GM18517 (cell line): ENCODE data around the gene PRELID3B.

Experiments used
- ATAC-seq: cut with Tn5 transposase; IDR thresholded peaks from one replicate; pipeline ENCODE4 v1.9.1; 2021; ENCODE audit warnings: mild to moderate bottlenecking, moderate library complexity; ENCODE audit not compliant: unreplicated experiment

PRELID3B gene

DNA sequence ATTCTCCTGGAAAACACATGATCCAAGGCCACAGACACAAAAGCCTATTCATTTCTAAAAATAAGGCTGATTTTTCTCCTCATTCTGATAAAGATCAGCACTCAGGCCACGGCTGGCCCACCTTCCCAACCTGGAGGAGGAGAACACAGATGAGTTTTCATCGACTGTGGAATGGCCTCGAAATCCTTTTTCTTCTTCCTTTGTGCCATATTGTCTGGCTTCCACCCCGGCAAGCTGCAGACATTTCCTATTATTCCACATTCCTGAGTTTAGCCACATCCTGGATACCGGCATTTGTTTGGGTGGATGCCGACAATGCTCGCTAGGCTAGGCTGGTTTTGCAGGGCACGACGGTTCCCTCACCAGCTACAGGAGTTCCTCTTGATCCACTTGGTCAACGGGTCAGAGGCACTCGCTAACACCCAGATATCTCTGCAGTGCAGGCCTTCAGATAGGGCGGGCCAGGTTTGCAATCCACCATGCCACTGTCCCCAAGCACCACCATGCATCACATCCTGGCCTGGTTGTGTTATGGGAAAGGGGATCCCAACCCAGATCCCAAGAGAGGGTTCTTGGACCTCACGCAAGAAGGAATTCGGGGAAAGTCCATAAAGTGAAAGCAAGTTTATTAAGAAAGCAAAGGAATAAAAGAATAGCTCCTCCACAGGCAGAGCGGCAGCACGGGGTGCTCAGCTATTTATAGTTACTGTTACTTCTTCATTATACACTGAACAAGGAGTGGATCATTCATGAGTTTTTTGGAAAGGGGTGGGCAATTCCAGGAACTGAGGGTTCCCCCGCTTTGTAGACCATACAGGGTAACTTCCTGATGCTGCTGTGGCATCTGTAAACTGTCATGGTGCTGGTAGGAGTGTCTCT, 31.4 kb downstream of the PRELID3B start:
- no peak for ATAC-seq

DNA sequence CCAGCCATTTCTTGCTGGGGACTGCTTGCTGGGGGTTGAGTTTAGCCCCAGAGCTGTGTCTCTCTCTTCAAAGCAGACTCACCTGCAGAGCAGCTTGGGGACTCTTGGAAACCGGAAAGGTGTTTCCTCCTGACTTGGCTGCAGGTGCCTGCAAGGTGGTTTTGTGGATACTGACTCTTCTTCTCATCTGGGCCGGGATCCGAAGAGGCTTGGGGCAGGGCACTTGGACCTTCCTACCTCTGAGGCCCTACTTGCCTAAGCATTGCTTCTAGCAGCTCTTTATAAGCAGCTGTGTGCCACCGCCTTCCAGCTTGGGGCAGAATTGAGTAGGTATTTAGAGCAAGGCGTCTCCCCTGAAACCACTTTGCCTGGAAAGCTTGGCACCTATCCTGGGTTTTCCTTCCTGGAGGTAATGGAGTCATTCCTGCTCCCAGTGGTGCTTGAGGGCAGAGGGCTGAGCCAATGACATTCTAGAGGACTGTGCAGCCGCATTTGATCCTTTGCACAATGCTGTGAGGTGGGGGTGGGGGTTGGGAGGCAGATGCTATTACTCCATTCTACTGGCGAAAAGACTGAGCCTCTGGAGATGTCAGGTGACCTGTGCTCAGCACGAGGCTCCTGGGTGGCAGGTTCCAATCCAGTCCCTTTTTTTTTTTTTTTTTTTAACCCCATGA, 32.1 kb downstream of the PRELID3B start:
- no peak for ATAC-seq

DNA sequence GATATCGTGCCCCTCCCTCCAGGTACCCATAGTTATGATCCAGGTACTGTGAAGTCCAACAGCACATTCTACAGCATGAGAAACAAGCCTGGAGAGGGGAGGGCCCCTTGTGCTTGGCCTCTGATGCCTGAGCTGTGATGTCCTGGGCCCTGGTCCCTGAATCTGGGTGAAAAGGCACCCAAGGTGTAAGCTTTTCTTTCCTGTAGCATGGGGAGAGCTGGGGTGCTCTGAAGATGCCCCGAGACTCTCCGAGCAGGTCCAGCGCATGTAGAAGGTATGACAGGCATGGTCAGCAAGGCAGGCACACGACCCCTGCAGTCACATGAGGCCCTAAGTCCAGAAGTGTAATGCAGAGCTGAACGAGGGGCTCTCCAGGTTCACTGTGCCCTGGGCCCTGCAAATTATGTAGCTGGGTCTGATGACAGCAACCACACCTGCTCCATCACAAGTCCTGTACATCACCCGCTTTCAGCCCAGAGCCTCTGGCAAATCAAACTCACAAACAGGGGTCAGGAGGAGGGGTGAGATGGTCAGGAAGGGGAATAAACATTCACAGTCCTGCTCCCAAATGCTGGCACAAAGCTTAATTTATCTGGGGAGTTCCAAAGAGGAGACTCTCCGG, 33.8 kb downstream of the PRELID3B start:
- no peak for ATAC-seq

DNA sequence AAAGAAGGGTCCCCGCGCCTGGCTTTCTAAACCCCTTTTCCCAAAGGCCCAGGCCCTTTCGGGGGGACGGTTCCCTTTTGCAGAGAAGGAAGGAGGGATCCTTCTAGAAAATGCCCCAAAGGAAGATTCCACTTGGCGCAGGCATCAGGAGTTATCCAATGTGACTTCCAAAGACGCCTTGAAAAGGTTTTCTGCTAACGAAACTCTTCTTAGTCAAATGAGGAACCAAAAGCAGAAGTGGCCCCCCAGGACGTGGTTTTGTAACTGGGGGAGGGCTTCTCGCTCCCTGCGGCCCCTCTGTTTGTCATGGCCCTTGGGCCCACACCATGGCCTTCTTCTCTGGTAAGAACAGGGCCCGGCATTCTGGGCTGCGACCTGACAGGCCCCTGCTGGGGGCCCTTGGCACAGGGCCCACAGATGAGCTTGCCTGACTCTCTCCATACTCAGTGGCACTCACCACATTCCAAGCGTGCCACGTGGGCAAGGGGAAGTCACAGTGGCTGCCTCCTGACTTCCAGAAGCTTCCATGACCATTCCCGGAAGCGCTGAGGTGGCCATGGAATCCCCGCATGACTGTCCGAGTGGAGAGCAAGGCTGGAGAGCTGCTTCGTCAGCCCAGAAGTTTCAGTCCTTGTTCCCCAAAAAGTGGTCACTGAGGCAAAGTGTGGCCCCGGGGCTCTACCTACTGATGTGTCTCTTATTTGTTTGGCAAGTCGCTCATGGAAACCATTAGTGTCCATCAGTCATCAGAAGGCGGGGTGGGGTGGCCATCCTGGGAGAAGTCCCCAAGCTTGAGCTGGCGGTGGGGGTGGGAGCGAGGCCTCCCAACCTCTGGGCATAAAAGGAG, 34.7 kb downstream of the PRELID3B start:
- ATAC-seq, result no peak

DNA sequence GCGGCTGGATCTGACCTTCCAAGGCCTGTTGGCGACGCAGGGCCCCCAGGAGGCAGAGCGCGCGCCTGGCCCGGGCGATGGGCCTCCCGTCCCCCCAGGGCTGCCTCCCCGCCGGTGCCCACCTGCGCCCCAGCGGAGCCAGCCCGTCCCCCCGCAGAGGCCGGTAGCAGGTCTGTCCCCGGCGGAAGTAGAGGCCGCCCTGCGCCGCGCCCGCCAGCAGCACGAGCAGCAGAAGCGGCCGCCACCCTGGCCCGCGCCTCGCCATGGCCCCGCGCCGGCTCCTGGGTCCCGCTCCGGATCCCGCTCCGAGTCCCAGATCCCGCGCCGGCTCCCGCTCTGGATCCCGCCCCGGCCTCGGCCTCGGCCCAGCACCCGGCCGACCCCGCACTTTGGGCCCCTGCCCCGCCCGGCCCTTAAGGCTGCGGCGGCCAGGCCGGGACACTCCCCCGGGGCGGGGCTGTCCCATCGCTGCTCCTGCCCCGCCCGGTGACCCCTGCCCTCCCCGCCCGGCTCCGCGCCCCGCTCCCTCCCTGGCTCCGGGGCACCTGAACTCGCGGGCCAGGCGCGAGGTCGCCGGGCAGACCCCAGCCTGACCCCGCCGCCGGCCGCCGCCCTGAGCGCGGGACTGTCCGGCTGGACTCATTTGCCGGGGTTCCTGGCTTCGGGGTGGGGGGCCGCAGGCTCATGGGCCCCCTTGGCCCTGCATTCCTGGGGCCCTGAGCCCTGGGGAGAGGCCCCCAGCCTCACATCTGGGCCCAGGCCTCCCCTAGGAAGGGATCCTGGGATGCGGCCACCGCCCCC, 35.5 kb downstream of the PRELID3B start, which contains the start of gene CTSZ:
TSS of gene CTSZ (minus strand) at position 391 of the 801 bp plus-strand sequence. CDS start at position 265, 126 bp downstream.
- ATAC-seq, result no peak

DNA sequence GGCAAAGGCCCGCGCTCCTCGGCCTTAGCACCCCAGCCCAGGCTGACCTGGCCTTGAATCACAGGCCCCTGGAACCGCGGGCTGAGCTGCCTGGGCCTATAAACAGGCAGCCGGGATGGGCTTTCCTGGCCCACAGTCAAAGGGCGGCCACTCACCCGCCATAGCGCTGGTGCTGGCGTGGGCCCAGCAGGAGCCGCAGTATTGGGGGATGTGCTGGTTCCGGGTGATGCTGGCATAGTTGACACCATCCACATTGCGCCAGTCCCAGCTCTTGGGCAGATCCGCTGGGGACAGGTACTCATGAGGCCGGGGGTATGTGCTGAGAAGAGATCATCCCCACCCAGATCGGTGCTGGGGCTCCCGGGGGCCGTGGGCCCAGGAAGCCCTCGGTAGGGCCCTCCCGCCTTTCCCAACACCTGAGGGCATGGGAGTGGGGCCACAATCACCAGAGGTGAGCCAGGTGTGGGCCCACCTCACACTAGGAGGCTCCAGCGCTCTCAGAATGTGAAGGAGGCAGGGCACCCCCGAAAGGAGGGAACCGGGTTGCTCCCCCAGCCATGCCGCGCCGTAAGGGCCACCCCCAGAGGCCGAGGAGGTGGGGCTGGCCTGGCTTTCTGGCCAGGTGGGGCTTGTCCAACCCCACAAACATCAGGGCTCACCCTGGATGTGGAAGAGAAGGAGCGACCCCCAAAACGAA, 36.3 kb downstream of the PRELID3B start:
- ATAC-seq, result no peak

DNA sequence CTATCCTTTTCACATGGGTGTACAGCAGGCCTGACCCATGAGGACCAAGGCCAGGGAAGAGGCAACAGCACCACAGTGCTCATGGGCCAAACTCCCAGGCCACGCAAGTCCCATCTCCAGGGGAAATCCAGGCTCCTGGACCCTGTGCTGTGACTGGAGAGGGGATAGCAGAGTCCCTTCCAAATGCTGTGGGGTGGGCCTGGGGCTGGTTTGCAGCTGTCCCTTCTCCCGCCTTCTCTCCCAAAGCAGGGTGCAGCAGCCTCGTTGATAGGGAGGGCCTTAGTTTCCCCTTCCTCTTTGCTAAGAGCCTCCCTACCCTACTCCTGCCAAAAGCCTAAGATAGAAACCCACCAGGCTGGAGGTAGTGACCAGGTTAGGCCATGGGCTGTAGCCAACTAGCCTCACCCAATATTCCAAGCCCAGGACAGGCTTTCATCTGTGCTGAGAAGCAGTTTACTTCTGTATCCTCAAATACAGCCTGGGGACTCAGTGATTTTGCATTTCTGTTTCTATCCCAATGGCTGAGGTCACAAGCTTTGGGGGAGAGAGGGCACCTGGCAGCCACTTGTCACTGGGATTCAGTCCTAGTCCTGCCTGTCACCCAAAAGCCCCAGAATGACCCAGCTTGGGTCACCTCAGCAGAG, 36.9 kb downstream of the PRELID3B start:
- no peak for ATAC-seq

DNA sequence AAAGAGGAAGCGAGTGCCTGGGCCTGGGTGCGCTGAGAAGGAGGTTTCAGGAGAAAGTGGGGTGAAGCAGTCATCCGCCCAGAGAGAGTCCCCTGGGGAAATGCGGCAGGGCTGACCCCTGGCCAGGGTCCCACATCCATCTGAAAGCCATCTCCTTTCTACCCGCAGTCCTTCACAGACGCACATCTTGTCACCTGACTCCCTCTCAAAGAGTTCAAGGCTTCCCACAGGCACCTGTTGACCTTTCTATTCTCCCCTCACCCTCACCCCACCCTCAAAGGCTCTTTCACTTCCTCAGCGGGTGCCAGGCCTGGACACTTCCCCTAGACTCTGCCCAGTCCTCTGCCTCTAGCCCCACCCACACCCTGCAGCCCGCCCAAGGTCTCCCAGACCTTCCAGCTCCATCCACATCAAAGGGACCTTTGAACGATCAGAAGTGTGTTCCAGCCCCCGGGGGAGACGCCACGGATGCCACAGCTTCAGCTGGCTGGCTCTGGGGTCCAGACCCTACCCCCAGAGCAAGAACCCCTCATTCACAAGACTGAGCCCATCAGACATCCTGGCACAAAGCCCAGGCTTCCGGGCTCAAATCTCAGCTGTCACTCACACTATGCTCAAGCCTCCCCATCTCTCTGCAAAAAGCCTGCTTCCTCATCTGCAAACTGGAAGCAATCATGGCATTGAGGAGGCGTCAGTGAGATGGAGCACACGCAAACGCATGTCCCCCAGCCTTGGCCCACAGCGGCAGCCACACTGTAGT, 37.6 kb downstream of the PRELID3B start:
- ATAC-seq, result peak; percentile 65

DNA sequence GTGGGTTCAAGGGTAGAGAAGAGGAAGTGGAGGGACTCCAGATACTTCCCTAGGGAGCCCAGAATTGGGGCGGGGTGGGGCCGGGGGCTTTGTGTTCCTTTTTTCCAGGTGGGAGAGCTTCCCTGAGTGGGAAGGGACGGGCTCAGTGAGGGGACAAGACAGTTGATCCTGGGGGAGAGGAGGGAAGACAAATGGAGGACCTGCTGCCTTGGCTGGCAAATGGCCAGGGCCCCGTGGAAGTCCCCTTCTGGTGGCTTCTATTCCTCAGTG, 38.2 kb downstream of the PRELID3B start:
- no peak for ATAC-seq

DNA sequence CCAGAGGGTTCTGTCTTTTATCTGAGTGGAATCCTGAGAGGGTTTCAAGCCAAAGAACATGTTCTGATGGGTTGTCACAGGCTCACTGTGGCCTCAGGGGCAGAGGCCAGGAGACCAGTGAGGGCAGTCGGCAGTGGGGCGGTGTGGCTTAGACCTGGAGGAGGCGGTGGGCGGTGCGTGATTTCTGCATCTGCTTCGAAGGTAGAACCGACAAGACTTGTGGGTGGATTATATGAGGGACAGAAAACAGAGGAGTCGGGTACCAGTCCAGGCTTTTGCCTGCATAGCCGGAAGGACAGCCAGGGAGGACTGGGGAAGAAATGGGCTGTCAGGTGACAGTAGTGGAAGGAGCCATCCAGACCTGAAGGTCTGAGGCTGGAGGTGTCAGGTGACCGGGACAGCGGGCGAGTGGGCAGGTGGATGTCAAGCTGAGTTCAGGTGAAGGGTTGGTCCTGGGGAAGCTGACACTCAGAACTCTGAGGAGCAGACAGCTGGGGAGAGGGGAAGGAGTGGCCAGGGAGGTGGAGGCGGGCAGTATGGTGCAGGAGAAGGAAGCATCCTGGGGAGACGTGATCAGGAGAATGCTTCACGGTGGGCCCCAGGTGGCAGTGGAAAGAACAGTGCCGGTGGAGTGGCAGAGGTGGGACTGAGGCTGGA, 38.6 kb downstream of the PRELID3B start:
- no peak for ATAC-seq

DNA sequence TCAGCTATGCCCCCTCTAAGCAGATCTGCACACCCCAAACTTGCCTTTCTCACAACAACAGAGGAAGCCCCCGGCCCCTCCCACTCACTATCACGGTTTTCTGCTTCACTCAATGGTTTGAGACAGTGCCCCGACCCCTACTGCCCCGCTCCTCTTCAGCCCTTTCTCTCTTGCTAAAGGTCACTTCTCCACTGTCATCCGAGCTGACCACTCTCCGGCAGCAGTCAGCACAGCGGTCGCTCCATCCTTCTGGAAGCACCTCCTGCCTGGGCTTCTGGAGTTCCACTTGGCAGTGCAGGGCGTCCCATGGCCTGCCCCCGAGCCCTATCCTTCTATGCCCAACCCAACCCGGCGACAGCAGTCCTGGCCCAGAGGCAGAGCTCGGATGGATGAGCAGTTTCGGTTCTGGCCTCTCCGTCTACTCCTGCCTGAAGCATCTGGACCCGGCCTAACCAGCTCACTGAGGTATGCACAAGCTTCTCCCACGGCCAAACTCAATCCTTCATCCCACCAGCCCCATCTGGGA, 39.6 kb downstream of the PRELID3B start:
- ATAC-seq, result no peak

DNA sequence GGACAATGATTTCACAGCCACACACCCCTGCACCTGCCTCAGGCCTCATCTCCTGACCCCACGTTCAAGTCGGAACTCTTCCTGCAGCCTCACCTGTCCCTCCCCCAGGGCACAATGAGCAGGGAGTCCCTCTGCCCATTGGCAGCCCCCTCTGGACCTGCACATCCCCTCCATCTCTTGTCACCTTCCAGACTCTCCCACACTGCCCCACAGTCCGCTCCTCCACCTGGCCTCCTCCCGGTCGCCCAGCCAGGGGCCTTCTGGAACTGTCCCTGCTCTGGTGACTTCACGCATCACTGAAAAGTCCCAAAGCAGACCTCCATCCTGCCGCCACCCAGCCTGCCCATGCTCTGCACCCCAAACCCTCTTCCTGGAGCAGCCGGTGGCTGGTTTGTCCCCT, 40.2 kb downstream of the PRELID3B start:
- no peak for ATAC-seq

DNA sequence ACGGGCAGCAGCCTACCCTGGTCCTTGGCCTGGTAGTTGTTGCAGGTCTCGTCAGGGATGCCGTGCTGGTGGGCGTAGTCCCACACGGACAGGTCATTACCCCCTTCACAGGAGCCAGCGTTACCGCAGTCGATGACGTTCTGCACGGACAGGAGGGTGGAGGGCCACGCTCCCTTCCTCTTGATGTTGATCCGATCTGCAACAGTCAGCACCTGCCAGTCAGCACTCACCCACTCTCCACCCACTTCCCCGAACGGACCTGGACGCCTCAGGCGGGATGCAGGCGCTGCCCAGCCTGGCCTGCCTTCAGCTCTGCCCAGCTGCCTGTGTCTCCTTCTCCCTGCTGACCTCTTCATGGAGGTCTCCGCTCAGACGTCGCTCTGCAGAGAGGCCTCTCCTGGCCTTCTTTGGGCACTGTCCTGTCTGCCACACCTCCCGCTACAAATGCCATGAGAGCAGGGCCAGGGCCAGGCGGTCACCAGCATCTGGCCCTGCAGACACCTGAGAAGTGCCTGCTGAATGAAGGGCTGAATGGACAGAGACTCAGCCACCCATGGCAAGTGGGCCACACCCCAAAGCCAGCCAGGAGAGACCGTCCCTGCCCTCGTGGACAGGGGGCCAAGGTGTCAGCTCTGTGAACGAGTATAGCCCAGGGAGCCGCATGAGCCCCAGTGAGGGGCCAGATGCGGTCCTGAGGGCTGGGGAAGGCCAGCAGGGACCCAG, 41.0 kb downstream of the PRELID3B start:
- no peak for ATAC-seq

DNA sequence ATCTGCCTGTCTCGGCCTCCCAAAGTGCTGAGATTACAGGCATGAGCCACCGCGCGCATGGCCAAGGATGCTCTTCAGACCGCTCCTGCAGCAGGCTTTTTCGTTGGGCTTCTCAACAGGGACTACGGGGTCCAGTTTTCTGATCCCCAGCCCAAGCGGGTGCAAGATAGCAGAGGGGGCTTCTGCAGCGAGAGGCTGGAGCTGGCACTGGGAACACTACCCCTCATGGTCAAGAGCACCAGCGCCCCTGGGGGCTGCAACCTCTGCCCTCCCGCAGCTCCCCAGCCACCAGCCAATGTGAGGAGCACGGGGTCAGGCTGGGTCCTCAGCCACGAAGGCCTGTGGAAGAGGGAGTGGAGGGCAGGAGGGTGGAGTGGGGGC, 41.5 kb downstream of the PRELID3B start:
- ATAC-seq, result no peak

DNA sequence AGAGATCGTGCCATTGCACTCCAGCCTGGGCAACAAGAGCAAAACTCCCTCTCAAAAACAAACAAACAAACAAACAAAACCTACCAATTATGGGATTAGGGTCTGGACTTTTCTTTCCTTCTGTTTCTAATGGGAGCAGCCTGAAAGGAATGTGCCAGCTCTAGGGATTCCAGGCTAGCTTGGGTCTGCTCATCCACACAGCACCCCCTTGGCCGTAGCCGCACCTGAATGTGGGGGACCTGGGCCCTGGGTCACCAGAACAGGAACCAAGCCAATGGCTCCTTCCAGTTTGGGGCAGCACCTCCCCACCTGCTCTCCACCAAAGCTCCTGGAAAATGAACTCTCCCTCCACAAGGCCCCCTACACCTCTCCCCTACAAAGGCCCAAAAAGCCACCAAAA, 42.3 kb downstream of the PRELID3B start:
- no peak for ATAC-seq

DNA sequence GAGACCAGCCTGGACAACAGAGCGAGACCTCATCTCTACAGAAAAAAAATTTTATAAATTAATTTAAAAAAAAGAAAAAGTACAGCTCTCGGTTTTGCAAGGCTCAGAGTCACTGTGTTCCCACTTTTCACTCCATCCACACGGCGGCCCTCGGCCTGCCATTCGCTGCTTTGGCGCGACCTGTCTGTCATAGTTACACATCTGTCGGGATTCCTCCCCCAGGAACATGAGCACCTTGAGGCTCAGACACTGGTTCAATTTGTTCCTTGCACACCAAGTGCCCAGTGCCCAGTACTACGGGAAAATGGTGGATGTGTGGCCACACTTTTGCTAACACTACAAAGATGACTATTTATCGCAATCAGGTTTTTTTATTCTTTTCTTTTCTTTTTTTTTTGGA, 43.9 kb downstream of the PRELID3B start:
- ATAC-seq, result no peak

DNA sequence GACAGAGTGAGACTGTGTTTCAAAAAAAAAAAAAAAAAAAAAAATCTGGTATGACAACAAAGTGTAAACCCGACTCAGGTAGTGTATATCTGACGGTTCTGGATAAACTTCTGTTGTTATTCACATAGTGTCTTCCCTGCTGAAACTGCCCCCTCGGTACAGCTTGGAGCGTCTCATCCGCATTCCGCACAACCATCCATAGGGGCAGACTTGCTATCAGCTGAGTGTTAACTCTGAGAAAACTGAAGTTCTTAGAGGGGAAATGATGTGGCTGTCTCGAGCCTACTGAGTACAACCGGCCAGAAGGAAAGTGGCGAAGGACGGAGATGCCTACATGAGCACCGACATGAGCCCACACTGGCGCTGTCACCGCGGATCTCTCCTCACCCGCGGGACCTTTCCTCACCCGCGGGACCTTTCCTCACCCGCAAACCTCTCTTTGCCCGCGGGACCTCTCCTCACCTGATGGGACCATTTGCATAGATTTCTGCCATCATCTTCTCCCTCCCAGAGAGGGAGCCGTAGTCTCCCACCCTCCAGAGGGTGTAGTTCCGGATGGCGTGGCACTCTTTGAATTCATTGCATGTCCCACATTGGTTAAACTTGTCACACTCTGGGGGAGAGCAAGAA, 45.3 kb downstream of the PRELID3B start:
- no peak for ATAC-seq
